Panc1 (cell line): ENCODE data around the gene HIGD2A. TPM values are rescaled to one million over a fixed set of nuclear protein-coding genes. Genes with fewer than 3 reads are reported as not detected.

Source experiments
- ATAC-seq: fragments of 200-7000 bp; cut with Tn5 transposase; 2 replicates; pipeline ENCODE4 v1.9.1; 2020; ENCODE audit warnings: mild to moderate bottlenecking, moderate library complexity
- BruUV-seq: library from RNA; stranded (reverse); fragments of 400-500 nt; replicated peaks from 2 replicates; lab custom pipeline; 2021; lab: Mats Ljungman, UMichigan
- CTCF ChIA-PET: fragments of 300-600 bp; sonication (Branson Sonifier 250); formaldehyde crosslinking; loops from one replicate; lab custom pipeline; 2022; ENCODE audit warnings: antibody characterized with exemption; lab: Charles Lee
- POLR2A ChIA-PET: fragments of 300-600 bp; sonication (Branson Sonifier 250); formaldehyde crosslinking; loops from one replicate; lab custom pipeline; 2022; ENCODE audit warnings: antibody characterized with exemption; lab: Charles Lee
- DNase-seq: peaks from one replicate; pipeline ENCODE4 v3.0.0-alpha.2; 2010; ENCODE audit warnings: low read depth, low spot score
- H3K27ac ChIP-seq: 2 replicates; pipeline ENCODE4 v1.5.1; 2011; ENCODE audit warnings: mild to moderate bottlenecking, low read length, inconsistent platforms
- H3K27me3 ChIP-seq: fragments of 200-500 bp; sonication (Bioruptor generic); 2 replicates; pipeline ENCODE4 v1.6.0; 2014; ENCODE audit warnings: low read length, inconsistent platforms; ENCODE audit not compliant: control insufficient read depth, insufficient read depth
- H3K36me3 ChIP-seq: fragments of 200-500 bp; sonication (Bioruptor generic); 2 replicates; pipeline ENCODE4 v1.5.1; 2014; ENCODE audit warnings: inconsistent platforms, mild to moderate bottlenecking, low read length, moderate library complexity; ENCODE audit not compliant: control insufficient read depth, insufficient read depth
- H3K4me1 ChIP-seq: 2 replicates; pipeline ENCODE4 v1.5.1; 2011; ENCODE audit warnings: inconsistent platforms, mild to moderate bottlenecking, low read length, moderate library complexity; ENCODE audit not compliant: control insufficient read depth, insufficient read depth
- H3K4me3 ChIP-seq, 2 experiments: 2 replicates each; pipeline ENCODE4 v1.5.1; 2011 to 2012; ENCODE audit warnings: low read depth in 2 of 2, low read length in 2 of 2, mild to moderate bottlenecking in 2 of 2, inconsistent platforms in 1 of 2, moderate library complexity in 1 of 2
- H3K9me3 ChIP-seq: fragments of 200-500 bp; sonication (Bioruptor generic); 2 replicates; pipeline ENCODE4 v1.5.1; 2014; ENCODE audit warnings: low read depth, mild to moderate bottlenecking, inconsistent platforms, low read length, moderate library complexity; ENCODE audit not compliant: control insufficient read depth, insufficient read depth
- CTCF ChIP-seq: fragments of 450-650 bp; IDR thresholded peaks from 2 replicates; pipeline ENCODE4 v1.5.1; 2017; ENCODE audit warnings: mild to moderate bottlenecking
- POLR2AphosphoS5 ChIP-seq: IDR thresholded peaks from 2 replicates; pipeline ENCODE4 v1.6.1; 2012; ENCODE audit warnings: mild to moderate bottlenecking, low read depth, low read length, moderate library complexity
- REST ChIP-seq, 2 experiments: IDR thresholded peaks; 2 replicates each; pipeline ENCODE4 v1.6.1; 2011 to 2012; ENCODE audit warnings: low read depth in 2 of 2, control low read depth in 1 of 2, low read length in 1 of 2, mild to moderate bottlenecking in 1 of 2, moderate library complexity in 1 of 2; ENCODE audit not compliant: insufficient read depth in 1 of 2
- SIN3A ChIP-seq: IDR thresholded peaks from 2 replicates; pipeline ENCODE4 v1.6.1; 2012; ENCODE audit warnings: low read depth, mild to moderate bottlenecking, low read length, moderate library complexity, borderline replicate concordance; ENCODE audit not compliant: insufficient read depth
- in situ Hi-C: cut with HindIII; loops from 2 replicates; pipeline ENCODE4 v1.10.0; 2016; ENCODE audit warnings: low sequenced_read_pairs, low pct_unique_long_range_greater_than_20kb
- intact Hi-C: fragments of 100-400 bp; cut with micrococcal nuclease; formaldehyde crosslinking; loops from one replicate; pipeline ENCODE4 v1.10.0; 2022; ENCODE audit not compliant: unreplicated experiment
- microRNA-seq: library from miRNA; unstranded; fragments of <30 nt; microRNA quantifications from one replicate; pipeline ENCODE4 v1.1.0, GENCODE V29; 2020; ENCODE audit not compliant: unreplicated experiment
- total RNA-seq: library from RNA; stranded (reverse); gene quantifications from one replicate; pipeline ENCODE4 v1.2.1, GENCODE V29; 2021; ENCODE audit not compliant: unreplicated experiment

Gene HIGD2A
- total RNA-seq, 1 experiment from 2014 or later, result 162 TPM

DNA sequence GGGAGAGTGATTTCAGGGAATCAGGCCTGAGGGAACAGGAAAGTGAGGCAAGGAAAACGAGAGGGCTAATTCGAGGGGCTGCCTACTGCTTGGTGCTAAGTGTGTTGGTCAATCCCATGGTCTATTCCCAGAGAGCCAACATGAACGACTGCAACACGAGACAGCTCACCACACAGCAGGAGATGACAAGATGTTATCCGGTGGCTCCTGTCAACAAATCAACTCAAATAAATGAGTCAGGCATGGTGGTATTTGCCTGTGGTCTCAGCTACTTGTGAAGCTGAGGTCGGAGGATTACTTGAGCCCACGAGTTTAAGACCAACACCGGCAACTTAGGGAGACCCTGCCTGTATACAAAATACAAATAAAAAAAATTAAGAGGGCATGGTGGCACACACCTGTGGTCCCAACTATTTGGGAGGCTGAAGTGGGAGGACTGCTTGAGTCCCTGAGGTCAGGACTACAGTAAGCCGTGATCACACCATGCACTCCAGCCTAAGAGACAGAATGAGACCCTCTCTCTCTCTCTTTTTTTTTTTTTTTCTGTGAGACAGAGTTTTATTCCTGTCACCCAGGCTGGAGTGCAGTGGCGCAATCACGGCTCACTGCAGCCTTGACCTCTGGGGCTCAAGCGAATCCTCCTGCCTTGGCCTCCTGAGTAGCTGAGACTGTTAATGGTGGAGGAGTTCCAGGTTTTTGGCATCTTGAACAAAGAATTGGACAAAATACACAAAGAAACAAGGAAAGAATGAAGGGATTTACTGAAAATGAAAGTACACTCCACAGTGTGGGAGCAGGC is 50.6 kb downstream of the HIGD2A start:
- CTCF ChIA-PET, result no interaction called here
- POLR2A ChIA-PET, result interaction anchor here (0.6 kb wide), 1 partner anchor 138 kb away, joined by 5 read pairs; no protein-coding TSS in a partner anchor
- in situ Hi-C loops, result no loop called here
- DNase-seq (no peak), ATAC-seq (peak; percentile 72)
- H3K4me3 ChIP-seq, result no peak overlapping the region
- H3K27ac ChIP-seq, result peak overlapping the region; percentile 72
- no TSS peak for BruUV-seq
- H3K27me3 ChIP-seq, result no peaks in the 10 kb centered on the region
- H3K9me3 ChIP-seq, result no peaks in the 10 kb centered on the region
- H3K36me3 ChIP-seq, result no peaks in the 10 kb centered on the region
- intact Hi-C loops, result no loop called here
- TF ChIP-seq REST (IDR thresholded peaks at IDR 0.05; ENCODE audit: insufficient read depth in 1 of 2, low read depth in 2 of 2, low read length in 1 of 2) (no peak), SIN3A (no peak), POLR2AphosphoS5 (peak; percentile 40; the same call in 1 of the 2 replicates), CTCF (no peak)
- H3K4me1 ChIP-seq, result peaks cover 34% of the 10 kb centered on the region

Small RNAs within 50 kb of the gene (microRNA-seq; reads per million reads assigned to microRNA genes)
- 1.6 reads per million for gene MIR1271

Other genes with a start within 250 kb of the HIGD2A start
- 19.2 TPM for gene SIMC1, start 150.3 kb upstream of the HIGD2A start, total RNA-seq
- gene KIAA1191, start 27.0 kb upstream of the HIGD2A start, total RNA-seq, result 92.3 TPM
- 2.0 TPM for gene ARL10, start 23.3 kb upstream of the HIGD2A start, total RNA-seq
- 76.2 TPM for gene NOP16, start 153 bp upstream of the HIGD2A start, total RNA-seq
- gene CLTB, start 27.8 kb downstream of the HIGD2A start, total RNA-seq, result 124 TPM
- 86.6 TPM for gene FAF2, start 59.6 kb downstream of the HIGD2A start, total RNA-seq
- 113 TPM for gene RNF44, start 148.7 kb downstream of the HIGD2A start, total RNA-seq
- gene CDHR2, start 160.6 kb downstream of the HIGD2A start, total RNA-seq, result 0.72 TPM
- 18.9 TPM for gene GPRIN1, start 221.4 kb downstream of the HIGD2A start, total RNA-seq
- 0.77 TPM for gene SNCB, start 241.8 kb downstream of the HIGD2A start, total RNA-seq
- gene EIF4E1B, start 241.9 kb downstream of the HIGD2A start, total RNA-seq, result not detected